ENCODE measurements around the gene ZNF248. TPM values are rescaled to one million over a fixed set of nuclear protein-coding genes. Genes with fewer than 3 reads are reported as not detected.
"Not testable (repeated sequence)": the region's sequence is repeated elsewhere in the genome, so short reads cannot be mapped to it uniquely, and the experiment has no call there.

ZNF248 gene
- 1 to 10 TPM; 6.5 to 7.7 TPM for total RNA-seq

DNA sequence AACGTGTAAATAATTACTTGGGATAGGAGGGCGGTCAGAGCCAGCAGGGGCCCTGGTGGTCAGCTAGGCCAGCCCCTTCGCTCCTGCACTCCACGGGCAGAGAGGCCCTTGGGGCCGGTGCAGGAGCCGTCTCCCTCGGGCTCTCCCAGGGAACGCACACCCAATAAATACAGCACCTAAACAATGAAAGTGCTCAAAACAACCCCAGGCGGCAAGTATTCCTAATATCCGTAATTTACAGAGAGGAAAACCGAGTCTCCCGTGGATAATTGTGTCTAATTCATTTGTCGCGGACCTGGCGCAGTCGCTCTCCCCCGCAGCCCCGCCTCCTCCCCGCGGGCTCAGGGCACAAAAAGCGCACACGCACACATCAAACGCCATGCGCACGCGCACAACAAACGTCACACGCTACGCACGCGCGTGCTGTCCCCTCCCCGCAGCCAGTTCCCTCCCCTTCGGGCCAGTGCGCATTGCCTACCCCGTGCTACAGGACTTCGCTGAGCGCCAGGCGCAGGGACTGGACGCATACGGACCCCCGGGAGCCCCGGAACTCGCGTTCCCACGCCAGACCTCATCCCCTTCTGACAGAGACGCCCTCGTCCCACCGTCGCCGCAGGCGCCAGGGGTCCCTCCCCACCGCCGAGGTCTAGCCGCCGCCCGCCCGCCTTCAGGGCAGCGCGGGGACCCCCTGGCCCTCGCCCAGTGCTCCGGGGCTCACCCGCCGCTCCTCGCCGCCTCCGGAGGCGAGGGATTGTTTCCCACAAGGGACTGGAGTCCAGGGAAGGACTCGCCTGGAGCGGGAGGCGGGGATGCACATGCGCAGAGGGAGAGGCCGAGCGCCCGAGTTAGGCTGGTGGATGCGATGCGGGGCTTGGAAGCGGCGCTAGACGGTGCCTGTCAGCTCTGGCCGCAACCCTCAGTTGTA, at the start of gene ZNF248:
Gene ZNF248, minus strand, starts transcription at position 324 of the 925 bp plus-strand sequence. CDS start 1,300 bp downstream, outside the sequence.
- POLR2A ChIA-PET, result interaction anchor here (1.3 kb wide), 1 partner anchor 118 kb away, joined by 8 read pairs; the partner anchor contains the start of gene ZNF25
- CTCF ChIA-PET, result no interaction called here

DNA sequence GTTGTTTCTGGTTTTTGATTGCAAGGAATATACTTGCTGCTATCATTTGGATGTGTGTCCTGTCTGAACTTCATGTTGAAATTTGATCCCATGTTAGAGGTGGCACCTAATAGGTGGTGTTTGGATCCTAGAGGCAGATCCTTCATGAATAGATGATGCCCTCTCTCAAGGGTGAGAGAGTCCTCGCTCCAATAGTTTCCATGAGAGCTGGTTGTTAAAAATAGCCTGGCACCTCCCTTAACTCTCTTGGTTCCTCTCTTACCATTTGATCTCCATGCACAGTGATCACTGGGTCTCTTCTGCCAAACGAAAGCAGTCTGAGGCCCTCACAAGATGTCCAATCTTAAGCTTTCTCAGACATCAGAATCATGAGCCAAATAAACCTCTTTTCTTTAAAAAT, 49.0 kb upstream of the ZNF248 start:
- CTCF ChIA-PET, result no interaction called here
- POLR2A ChIA-PET, result no interaction called here

GRCh38 chr10:37896436-37896835, 39.0 kb upstream of the ZNF248 start:
- POLR2A ChIA-PET, result no interaction called here

GRCh38 chr10:37895674-37896073, 38.3 kb upstream of the ZNF248 start:
- ChIA-PET CTCF (no interaction called here), POLR2A (no interaction called here)

More at GRCh38 chr10:37896436-37896835, 39.0 kb upstream of the ZNF248 start:
- CTCF ChIA-PET, result no interaction called here

DNA sequence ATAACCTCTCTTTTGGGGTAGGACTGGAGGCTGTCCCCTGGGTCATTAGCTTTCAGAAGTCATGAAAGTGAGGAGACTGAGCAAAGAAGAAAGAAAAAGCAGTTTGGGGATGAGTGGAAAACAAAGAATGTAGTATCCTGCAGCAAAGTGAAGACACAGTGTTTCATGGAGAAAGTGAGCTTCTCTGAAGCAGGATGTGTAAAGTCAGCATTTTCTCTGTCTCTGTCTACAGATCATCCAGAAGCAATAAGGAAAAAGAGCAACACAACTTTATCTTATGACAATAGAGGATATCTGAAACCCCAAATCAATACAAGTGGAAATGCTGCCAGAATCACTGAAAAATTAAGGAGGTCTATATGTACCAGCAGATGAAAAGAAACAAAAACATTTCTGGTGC, 28.4 kb upstream of the ZNF248 start:
- ChIA-PET CTCF (no interaction called here), POLR2A (no interaction called here)

DNA sequence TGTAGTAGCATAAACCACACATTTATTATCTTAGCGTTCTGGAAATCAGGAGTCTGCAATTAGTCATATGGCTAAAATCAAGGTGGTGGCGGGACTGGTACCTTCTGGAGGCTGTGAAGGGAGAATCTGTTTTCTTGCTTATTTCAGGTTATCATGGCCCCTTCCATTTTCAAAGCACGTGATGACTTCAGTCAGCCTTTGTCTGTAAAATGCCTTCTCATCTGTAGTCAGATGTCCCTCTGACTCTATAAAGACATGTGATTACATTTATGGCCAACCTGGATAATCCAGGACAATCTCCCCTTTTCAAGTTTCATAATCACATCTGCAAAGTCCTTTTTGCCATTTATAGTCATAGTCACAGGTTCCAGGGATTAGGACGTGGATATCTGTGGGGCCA, 15.5 kb upstream of the ZNF248 start:
- POLR2A ChIA-PET, result no interaction called here
- CTCF ChIA-PET, result no interaction called here

GRCh38 chr10:37872283-37872682, 14.9 kb upstream of the ZNF248 start:
- CTCF ChIA-PET, result no interaction called here
- POLR2A ChIA-PET, result no interaction called here

GRCh38 chr10:37871568-37872251, 14.3 kb upstream of the ZNF248 start:
- CTCF ChIA-PET, result no interaction called here
- POLR2A ChIA-PET, result no interaction called here

GRCh38 chr10:37871143-37871542, 13.7 kb upstream of the ZNF248 start:
- ChIA-PET POLR2A (no interaction called here), CTCF (no interaction called here)

DNA sequence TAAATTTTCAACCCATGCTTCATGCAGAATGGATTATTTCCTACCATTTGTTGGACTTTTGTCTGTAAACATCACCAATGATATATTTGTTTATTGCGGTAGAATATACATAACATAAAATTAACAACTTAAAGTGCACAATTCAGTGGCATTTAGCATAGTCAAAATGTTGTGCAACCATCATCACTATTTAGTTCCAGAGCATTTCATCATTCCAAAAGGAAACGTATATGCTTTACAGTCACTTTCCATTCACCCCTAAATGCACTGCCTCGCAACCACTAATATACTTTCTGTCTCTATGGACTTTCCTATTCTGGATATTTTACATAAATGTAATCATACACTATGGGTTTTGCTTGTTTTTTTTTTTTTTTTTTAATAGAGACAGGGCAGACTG, 11.4 kb upstream of the ZNF248 start:
- CTCF ChIA-PET, result no interaction called here
- POLR2A ChIA-PET, result no interaction called here

DNA sequence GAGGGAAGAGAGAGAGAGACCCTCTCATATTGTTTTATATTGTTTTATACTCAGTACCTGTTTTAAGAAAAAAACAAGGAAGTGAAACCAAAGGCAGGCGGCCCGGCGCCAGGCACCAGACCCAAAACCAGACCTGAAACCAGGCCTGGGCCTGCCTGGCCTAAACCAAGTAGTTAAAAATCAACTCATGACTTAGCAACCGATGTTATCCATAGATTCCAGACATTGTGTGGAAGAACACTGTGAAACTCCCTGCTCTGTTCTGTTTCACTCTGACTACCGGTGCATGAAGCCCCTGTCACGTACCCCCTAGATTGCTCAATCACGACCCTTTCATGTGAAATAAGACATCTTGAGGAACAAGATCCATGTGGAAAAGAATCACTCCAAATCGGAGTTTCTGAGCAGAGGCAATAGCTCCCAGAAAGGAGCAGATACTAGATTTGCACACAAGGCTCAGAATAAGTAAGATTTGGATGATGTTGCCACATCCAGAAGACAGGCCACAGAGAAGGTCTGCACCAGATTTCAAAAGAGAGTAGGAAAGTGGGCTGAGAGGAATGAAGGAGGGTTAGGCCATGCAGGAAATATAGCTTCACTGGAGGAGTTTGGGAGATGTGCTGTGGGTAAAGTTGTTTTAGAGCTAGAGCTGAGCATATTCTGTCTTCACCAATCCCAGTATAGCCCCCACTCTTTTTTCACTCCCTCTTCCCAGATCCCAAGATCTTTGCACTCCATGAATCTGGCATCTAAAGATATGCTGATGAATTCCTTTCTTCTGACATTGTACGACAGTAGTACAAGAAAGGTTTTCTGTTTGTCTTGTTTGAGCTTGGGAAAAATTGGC, 8.8 kb upstream of the ZNF248 start:
- ChIA-PET CTCF (no interaction called here), POLR2A (no interaction called here)

GRCh38 chr10:37865264-37865663, 7.9 kb upstream of the ZNF248 start:
- ChIA-PET CTCF (no interaction called here), POLR2A (no interaction called here)

GRCh38 chr10:37860494-37861190, 3.2 kb upstream of the ZNF248 start:
- CTCF ChIA-PET, result no interaction called here

DNA sequence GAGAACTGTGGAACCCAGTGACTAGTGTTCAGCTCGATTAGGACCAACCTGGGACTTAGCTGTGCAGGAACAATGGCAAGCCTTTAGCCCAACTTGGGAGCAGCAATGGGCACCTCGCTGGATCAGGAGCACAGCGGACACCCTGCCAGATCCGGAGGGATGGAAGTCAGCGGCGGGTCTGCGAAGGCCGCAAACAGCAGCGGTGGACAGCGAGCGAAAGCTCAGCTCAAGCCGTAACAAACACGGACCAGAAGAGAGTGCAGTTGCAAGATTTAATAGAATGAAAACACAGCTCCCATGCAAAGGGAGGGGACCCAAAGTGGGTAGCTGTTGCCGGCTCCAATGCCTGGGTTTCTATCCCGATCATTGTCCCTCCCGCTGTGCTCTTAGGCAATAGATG, 1.9 kb upstream of the ZNF248 start:
- CTCF ChIA-PET, POLR2A ChIA-PET: not testable (repeated sequence)

More at GRCh38 chr10:37860494-37861190, 3.2 kb upstream of the ZNF248 start:
- POLR2A ChIA-PET, result interaction anchor here (1.3 kb wide), 1 partner anchor 116 kb away, joined by 4 read pairs; the partner anchor contains the start of gene ZNF25

- CTCF ChIA-PET, result no interaction called here
- POLR2A ChIA-PET, result interaction anchor here (1.3 kb wide), 1 partner anchor 119 kb away, joined by 8 read pairs; the partner anchor contains the start of gene ZNF25
Measured at GRCh38 chr10:37856881-37857286, 526 bp downstream of the ZNF248 start.

DNA sequence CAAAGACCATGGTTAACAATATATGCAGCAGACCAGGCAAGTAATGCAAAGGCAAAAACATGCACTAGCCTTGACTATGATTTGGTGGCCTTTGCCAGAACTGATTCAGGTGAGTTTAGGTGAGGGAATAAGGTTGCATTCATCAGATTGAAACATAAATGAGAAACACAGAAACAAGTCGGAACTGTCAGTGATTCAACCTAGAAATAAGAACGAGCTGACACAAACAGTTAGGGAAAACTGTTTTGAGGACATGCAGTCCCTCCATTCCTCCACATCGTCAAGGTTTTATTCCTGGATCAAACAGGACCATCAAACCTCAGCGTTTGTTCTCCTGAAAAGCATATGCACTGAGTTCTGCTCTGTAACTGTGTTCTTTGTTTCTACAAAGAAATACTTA, 1.8 kb downstream of the ZNF248 start:
- ChIA-PET CTCF (no interaction called here), POLR2A (no interaction called here)

DNA sequence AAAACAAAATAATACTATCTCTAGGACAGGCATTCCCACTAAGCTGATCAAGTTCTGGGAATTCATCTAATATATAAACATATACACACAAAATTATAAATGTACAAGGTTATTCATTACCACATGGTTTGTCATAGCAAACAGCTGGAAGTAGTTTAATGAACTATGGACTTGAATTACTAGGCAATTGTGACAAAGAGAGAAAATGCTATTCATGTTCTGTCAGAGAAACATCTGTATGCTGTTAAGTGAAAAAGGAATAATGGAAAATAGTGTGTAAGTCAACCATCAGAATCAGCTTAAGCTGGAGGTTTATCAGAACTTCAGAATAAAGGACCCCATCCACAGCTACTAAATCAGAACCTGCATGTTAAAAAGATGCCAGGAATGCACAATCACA, 2.8 kb downstream of the ZNF248 start:
- CTCF ChIA-PET, result no interaction called here
- POLR2A ChIA-PET, result no interaction called here

DNA sequence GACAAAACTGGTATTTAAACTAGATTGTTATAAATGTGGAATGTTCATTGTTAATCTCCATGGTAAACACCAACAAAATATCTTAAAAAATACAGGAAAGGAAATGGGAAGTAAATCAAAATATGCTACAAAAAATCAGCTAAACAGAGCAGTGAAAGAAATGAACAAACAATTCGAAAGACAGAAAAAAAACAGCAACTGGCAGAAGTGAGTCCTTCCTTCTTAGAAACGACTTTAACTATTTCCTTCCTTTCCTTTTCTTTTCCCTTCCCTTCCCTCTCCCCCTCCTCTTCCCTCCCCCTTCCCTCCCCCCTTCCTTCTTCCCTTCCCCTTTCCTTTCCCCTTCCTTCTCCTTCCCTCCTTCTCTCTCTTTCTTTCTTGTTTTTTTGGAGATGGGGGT, 12.8 kb downstream of the ZNF248 start:
- CTCF ChIA-PET, result no interaction called here
- POLR2A ChIA-PET, result no interaction called here

GRCh38 chr10:37839243-37839642, 18.2 kb downstream of the ZNF248 start:
- CTCF ChIA-PET, result no interaction called here
- POLR2A ChIA-PET, result no interaction called here
